HG03439 (cell line): ENCODE measurements around the gene CNPPD1.
A peak's percentile ranks its signal among the peaks of the same experiment; 100 is the strongest.

Source experiments
- ATAC-seq: cut with Tn5 transposase; IDR thresholded peaks from one replicate; pipeline ENCODE4 v1.9.1; 2021; ENCODE audit warnings: mild to moderate bottlenecking, moderate library complexity; ENCODE audit not compliant: unreplicated experiment

CNPPD1 gene

GRCh38 chr2:219181531-219181930 lies 4.8 kb upstream of the CNPPD1 start:
- ATAC-seq, result no peak

- no peak for ATAC-seq
Measured at GRCh38 chr2:219180961-219181360, 4.2 kb upstream of the CNPPD1 start.

- no peak for ATAC-seq
Measured at GRCh38 chr2:219179601-219180465, 3.1 kb upstream of the CNPPD1 start.

- ATAC-seq, result peak; percentile 27
Measured at GRCh38 chr2:219178377-219179175, 1.9 kb upstream of the CNPPD1 start.

- ATAC-seq, result peak; percentile 40
Measured at GRCh38 chr2:219177552-219178376, 1.0 kb upstream of the CNPPD1 start, which contains the start of gene RETREG2. Gene RETREG2, plus strand, starts transcription at chr2:219178275. Its CDS starts 78 bp downstream, at chr2:219178353.

- ATAC-seq, result peak; percentile 8
Measured at GRCh38 chr2:219175928-219176817, 552 bp downstream of the CNPPD1 start.

- no peak for ATAC-seq
Measured at GRCh38 chr2:219175486-219175885, 1.2 kb downstream of the CNPPD1 start.

- no peak for ATAC-seq
Measured at GRCh38 chr2:219174801-219175200, 1.9 kb downstream of the CNPPD1 start.

GRCh38 chr2:219174146-219174545 lies 2.6 kb downstream of the CNPPD1 start:
- ATAC-seq, result no peak

- ATAC-seq, result no peak
Measured at GRCh38 chr2:219173176-219173575, 3.5 kb downstream of the CNPPD1 start.

GRCh38 chr2:219172231-219173154 lies 4.2 kb downstream of the CNPPD1 start:
- ATAC-seq, result no peak

- no peak for ATAC-seq
Measured at GRCh38 chr2:219171231-219171651, 5.5 kb downstream of the CNPPD1 start.

- no peak for ATAC-seq
Measured at GRCh38 chr2:219169930-219170654, 6.6 kb downstream of the CNPPD1 start, which contains the start of gene SLC23A3. Gene SLC23A3, minus strand, starts transcription at chr2:219170029. Its CDS starts 45 bp downstream, at chr2:219169984.

- ATAC-seq, result no peak
Measured at GRCh38 chr2:219168932-219169331, 7.8 kb downstream of the CNPPD1 start.

- ATAC-seq, result no peak
Measured at GRCh38 chr2:219168526-219168925, 8.2 kb downstream of the CNPPD1 start.

GRCh38 chr2:219167997-219168396 lies 8.7 kb downstream of the CNPPD1 start:
- ATAC-seq, result no peak

GRCh38 chr2:219165058-219165911 lies 11.4 kb downstream of the CNPPD1 start:
- ATAC-seq, result no peak
